GM18873 (cell line): ENCODE results near the gene OR6K2.
"Not testable (repeated sequence)": the region's sequence is repeated elsewhere in the genome, so short reads cannot be mapped to it uniquely, and the experiment has no call there.

Experiments
- ATAC-seq: cut with Tn5 transposase; IDR thresholded peaks from one replicate; pipeline ENCODE4 v1.9.1; 2021; ENCODE audit warnings: mild to moderate bottlenecking, moderate library complexity, moderate number of reproducible peaks; ENCODE audit not compliant: unreplicated experiment, low FRiP score

The OR6K2 gene

DNA sequence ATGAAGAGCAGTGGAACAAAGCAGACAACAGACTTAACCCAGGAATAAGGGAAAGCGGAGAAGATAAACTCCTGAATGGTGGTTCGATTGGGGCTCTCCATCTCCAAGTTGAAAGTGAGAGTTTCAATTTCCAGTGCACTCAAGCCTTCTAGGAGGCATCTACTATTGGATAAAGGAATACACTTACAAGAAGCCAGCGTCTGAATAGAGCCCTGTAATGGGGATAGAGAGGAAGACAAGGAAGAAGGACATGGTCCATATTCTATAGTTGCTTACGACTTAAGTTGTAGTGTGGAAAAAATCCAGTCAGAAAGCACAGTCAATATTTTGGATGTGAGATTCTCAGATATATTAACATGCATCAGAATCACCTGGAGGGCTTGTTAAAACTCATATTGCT lies at the start of gene OR6K2:
OR6K2 (minus strand) TSS at position 101 of the 400 bp plus-strand sequence; CDS start at position 101, 0 bp downstream.
- ATAC-seq, result no peak

DNA sequence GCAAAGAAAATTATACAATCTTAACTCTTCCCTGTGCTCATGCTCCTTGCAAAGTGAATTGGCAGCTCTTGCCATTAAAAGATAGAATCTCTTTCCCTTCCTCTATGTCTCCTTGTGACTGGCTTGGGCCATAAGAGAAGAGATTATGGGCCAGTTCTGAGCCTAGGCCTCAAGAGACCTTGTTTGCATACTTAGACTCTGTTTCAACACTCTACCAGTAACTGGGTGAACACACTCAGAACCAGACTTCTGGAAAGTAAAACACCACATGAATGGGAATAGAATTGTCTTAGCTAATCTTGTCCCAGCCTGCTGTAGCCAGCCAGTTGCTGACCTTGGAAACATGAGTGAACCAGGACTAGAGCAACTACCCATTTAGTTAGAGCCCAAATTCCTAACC lies 35.4 kb upstream of the OR6K2 start:
- ATAC-seq, result no peak

DNA sequence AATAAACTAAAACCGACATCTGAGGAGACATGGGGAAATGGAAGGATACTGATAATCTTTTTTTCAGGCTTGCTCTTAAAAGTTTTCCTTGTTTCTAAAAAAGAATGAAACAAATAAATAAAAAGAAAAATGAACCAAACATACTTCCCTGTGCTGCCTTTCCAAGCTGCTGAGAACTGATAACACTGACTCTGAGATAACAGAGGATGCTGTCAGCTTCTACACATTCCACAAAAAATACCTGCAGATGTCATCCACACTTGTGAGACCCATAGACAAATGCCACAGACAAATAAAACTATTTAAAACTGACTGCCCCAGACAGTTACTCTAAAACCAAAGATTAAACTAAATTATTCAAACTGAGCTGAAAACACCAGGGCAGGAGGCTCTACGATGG lies 32.1 kb upstream of the OR6K2 start:
- no peak for ATAC-seq

- ATAC-seq, result no peak
Measured at GRCh38 chr1:158731707-158732106, 31.3 kb upstream of the OR6K2 start.

DNA sequence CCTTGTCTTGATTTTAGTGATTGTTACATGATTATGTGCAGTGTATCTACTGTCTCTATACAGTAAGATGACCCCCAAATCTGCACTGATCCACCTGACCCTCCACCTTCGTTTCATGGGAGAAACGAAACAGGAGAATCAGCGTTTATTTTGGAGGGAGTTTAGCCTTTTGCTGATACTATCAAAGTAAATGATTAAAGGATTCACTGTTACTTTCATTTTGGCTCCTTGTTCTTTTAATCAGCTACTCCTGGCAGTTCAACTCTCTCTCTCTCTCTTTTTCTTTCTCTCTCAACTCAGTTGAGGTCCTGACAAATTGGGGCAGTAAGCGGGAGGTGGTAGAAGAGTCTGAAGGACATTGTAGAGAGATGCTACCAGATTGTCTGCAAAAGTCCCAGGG lies 30.0 kb upstream of the OR6K2 start:
- ATAC-seq, result no peak

DNA sequence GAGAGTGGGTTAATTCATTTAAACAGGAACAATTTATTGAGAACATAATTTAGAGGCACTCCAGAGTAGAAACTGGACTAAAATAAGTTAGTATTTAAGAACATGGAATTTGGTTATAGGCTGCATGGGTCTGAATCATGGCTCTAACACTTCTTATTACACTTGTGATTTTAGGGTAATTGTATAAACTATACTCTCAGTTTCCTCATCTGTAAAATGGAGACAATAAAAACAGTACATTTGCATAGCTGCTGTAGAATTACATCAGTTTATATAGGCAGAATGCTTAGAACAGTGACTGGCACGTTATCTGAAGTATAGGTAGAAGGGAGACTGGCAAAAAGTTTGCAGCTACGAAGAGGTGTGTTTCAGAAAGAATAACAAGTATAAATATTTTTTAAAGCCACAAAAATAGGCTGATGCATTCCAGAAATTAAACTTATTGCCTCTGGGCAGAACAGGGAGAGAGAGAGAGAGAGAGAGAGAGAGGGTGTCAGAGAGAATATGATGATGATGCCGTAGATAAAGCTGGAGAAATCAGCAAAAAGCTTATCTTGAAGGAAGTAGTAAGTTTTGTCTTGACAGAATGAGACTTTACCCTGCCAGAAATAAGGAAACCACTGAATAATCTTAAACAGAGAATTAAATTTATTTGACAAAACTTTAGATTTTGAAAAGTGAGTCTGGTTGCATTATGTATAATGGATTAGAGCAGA lies 28.2 kb upstream of the OR6K2 start:
- no peak for ATAC-seq

DNA sequence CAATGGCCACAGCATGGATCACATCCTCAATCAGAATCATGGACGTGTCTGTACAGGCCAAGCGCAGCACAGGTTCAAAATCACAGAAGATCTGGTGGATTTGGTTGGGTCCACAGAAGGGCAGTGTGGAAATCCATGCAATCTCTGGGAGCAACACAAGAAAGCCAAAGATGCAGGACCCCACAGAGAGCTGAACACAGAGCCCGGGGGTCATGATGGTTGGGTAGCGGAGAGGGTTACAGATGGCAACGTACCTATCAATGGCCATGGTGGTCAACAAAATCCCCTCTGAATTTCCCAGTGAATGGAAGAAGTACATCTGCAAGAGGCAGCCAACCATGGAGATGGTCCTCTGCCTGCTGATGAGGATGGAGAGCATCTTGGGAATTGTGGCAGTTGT lies 24.0 kb upstream of the OR6K2 start:
- ATAC-seq, result no peak

- ATAC-seq, result no peak
Measured at GRCh38 chr1:158720620-158721019, 20.2 kb upstream of the OR6K2 start, which contains the start of gene OR6K3. TSS of gene OR6K3 (minus strand) at chr1:158720720. CDS start at chr1:158718115, 2,605 bp downstream.

GRCh38 chr1:158719664-158720063 lies 19.2 kb upstream of the OR6K2 start:
- ATAC-seq, result no peak

DNA sequence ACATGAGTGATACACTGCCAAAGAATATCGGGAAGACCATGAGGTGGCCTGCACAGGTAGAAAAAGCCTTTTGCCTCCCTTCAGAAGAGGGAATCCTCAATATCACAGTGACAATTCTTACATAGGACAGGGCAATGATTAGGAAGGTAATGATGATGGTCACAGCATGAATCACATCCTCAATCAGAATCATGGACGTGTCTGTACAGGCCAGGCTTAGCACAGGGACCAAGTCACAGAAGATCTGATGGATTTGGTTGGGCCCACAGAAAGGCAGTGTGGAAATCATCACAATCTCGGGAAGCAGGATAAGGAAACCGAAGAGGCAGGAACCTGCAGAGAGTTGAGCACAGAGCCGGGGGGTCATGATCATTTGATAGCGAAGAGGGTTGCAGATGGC lies 16.9 kb upstream of the OR6K2 start:
- no peak for ATAC-seq

- ATAC-seq, result no peak
Measured at GRCh38 chr1:158716335-158716734, 15.9 kb upstream of the OR6K2 start.

DNA sequence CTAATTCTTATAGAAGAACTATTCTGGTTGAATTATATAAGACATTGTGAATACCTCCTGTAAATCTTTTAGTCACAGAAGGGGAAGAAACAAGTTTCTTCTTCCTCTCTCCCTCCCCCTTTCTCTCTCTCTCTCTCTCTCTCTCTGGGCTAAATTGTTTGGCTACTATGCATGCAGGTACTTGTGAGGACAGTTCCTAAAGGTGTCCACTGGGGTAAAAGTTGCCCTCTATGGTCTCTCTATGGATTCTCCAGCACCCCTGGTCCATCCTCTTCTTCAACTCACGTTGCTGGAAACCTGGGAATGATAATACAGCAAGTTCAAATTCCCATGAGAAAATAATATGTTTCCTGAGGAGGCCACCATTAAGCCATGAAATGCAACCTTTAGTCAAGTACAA lies 14.3 kb upstream of the OR6K2 start:
- ATAC-seq, result no peak

DNA sequence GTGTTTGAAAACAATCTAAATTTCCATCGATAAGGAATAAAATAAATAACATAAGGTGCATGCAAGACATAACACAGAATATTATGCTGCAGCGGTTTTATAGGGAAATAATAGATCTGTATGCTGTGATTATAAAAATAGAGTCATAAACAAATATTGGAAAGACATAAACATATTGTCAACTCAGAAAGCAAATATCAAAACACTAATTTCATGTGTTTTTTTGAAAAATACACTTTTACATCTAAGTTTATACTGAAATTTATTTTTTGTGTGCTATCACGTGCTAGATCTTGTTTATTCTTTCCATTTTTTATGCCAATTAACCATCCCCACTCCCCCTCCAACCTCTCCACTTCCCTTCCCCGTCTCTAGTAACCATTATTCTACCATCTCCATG lies 10.6 kb upstream of the OR6K2 start:
- ATAC-seq, result no peak

- ATAC-seq, result no peak
Measured at GRCh38 chr1:158706096-158706495, 5.6 kb upstream of the OR6K2 start.

DNA sequence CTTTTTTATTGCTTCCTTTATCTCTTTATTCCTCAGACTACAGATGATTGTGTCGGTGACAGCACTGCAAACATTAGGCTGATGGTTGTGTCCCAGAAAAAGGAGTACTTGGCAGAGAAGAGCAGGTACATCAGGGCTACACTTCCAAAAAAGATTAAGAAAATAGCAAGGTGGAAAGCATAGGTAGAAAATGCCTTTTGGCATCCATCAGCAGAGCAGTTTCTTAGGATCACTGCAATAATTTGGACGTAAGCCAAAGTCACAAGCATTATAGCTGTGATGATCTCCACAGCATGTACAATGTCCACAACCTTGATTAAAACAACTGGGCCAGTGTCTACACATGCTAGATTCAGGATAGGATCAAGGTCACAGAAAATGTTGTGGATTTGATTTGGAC lies 5.9 kb downstream of the OR6K2 start:
- no peak for ATAC-seq

- ATAC-seq, result no peak
Measured at GRCh38 chr1:158692356-158692755, 8.1 kb downstream of the OR6K2 start.

- ATAC-seq, result no peak
Measured at GRCh38 chr1:158691907-158692306, 8.5 kb downstream of the OR6K2 start.

DNA sequence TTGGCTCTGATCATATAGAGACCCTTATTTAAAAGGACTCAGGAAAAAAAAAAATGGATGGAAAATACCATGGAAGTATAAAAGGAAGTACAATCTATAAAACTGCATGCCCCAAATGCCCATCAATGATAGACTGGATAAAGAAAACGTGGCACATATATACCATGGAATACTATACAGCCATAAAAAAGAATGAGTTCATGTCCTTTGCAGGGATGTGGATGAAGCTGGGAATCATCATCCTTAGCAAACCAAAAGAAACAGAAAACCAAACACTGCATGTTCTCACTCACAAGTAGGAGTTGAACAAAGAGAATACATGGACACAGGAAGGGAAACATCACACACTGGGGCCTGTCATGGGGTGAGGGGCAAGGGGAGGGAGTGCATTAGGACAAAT lies 9.3 kb downstream of the OR6K2 start:
- ATAC-seq, result not testable (repeated sequence)

DNA sequence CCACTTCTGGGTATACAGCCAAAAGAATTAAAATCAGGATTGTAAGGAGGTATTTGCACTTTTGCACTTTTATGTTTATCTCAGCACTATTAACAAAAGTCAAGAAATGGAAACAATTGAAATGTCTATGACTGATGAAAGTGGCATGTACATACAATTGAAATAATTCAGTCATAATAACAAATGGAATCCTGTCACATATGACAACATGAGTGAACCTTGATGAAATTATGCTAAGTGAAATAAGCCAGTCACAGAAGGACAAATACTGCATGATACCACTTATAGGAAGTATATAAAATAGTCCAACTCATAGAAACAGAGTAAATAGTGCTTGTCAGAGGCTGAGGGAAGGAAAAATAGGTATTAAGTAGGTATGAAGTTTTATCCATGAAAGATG lies 10.6 kb downstream of the OR6K2 start:
- no peak for ATAC-seq

DNA sequence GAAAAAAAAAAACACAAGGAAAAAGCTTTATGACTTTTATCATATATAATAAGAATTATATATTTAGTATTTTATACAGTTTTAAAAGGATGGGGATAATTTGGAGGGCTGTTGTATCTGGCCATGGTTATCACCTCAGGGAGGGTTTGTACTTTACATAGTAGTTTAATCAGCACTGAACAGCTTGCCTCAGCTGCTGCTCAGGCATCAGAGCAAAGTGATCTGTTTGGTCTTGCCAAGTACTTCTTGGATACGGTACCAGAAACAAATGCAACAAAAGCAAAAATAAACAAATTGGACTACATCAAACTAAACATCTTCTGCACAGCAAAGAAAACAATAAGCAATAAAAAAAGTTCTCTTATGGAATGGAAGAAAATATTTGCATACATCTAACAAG lies 11.3 kb downstream of the OR6K2 start:
- no peak for ATAC-seq

- not testable (repeated sequence) for ATAC-seq
Measured at GRCh38 chr1:158688343-158688742, 12.1 kb downstream of the OR6K2 start.

DNA sequence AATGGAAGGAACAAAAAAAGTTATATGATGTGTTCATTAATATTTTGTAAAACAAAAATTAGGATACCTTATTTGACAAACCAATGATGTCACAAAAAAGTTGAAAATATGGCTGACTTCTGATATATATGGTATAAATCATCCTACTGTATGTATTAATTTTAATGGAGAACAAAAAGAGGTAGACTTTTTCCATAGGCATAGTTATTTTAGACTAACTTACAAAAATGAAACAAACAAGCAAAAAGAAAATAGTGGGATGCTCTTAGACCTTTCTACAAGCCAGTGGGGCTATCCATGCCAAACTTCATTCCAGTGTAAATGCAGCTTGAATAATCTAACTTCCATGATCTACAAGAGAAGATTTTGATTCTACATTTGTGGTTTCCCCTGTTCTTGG lies 13.4 kb downstream of the OR6K2 start:
- no peak for ATAC-seq
